ENCODE data around the gene ARHGEF10L.

Gene ARHGEF10L

DNA sequence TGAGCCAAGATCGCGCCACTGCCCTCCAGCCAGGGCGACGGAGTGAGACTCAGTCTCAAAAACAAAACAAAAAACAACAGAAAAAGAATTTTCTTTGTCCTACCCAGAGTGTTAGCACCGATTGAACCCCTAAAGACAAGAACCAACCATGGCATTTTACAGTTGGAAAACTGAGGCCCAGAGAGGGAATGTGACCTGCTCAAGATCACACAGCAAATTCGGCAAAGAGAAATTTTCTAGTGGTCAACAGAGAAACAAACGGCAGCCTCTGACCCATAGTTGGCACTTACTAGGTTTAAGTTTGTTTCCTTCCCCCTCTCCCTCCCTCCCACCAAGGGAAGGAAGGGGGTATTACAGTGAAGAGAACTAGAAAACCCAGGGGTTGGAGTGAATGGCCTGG, 195.1 kb downstream of the ARHGEF10L start:
- TF ChIP-seq, protein P1, sequence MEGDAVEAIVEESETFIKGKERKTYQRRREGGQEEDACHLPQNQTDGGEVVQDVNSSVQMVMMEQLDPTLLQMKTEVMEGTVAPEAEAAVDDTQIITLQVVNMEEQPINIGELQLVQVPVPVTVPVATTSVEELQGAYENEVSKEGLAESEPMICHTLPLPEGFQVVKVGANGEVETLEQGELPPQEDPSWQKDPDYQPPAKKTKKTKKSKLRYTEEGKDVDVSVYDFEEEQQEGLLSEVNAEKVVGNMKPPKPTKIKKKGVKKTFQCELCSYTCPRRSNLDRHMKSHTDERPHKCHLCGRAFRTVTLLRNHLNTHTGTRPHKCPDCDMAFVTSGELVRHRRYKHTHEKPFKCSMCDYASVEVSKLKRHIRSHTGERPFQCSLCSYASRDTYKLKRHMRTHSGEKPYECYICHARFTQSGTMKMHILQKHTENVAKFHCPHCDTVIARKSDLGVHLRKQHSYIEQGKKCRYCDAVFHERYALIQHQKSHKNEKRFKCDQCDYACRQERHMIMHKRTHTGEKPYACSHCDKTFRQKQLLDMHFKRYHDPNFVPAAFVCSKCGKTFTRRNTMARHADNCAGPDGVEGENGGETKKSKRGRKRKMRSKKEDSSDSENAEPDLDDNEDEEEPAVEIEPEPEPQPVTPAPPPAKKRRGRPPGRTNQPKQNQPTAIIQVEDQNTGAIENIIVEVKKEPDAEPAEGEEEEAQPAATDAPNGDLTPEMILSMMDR (conservative IDR thresholded peaks at IDR 0.05; ENCODE audit: low read depth, low read length) = no peak
- no peak for DNase-seq (ENCODE audit: low read depth)
- H3K4me3 ChIP-seq (ENCODE audit: low read depth, low read length) = no peak overlapping the region

- TF ChIP-seq, protein P1 (conservative IDR thresholded peaks at IDR 0.05; ENCODE audit: low read depth, low read length) = no peak
- no peak overlapping the region for H3K4me3 ChIP-seq (ENCODE audit: low read depth, low read length)
- DNase-seq (ENCODE audit: low read depth) = no peak
Measured at GRCh38 chr1:17735348-17735747, 195.8 kb downstream of the ARHGEF10L start.

DNA sequence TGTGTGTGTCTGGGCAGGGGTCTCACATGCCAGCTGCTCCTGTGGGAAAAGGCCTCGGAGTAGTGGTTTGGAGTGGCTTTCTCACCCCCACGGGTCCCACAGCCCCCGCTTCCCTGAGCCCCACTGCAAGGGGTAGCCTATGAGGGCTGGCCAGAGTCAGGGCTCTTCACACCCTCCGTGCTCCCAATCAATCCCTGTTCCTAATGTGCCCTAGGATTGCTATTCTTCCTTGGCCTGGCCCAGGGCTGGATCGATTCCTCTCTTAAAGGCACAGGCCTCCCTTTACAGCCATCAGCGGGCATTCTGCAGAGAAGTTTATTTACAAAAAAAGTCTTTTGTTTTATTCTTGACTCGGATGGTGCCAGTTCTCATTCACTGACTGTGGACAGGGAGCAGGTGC, 196.3 kb downstream of the ARHGEF10L start:
- DNase-seq (ENCODE audit: low read depth) = no peak
- TF ChIP-seq, protein P1 (conservative IDR thresholded peaks at IDR 0.05; ENCODE audit: low read depth, low read length) = no peak
- no peak overlapping the region for H3K4me3 ChIP-seq (ENCODE audit: low read depth, low read length)

DNA sequence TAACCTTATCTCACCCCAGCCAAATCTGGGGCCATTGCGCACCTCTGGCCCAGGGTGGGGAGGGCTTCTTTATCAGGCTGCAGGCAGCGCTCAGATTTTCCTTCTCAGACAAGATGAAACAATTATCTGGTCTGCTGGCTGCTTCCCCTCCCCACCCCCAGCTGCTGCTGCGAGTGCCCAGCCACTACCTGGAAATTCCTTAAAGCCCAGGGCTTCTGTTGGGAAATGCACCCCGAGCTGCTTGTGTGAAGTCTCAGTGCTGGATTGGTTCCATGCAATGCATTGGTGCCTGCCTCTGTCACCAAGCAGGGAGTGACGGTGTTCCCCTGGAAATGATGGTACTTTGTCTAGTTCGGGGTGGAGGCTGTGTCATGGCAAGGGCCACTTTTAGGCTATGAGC, 197.1 kb downstream of the ARHGEF10L start:
- no peak for DNase-seq (ENCODE audit: low read depth)
- no peak overlapping the region for H3K4me3 ChIP-seq (ENCODE audit: low read depth, low read length)
- TF ChIP-seq, protein P1 (conservative IDR thresholded peaks at IDR 0.05; ENCODE audit: low read depth, low read length) = no peak

DNA sequence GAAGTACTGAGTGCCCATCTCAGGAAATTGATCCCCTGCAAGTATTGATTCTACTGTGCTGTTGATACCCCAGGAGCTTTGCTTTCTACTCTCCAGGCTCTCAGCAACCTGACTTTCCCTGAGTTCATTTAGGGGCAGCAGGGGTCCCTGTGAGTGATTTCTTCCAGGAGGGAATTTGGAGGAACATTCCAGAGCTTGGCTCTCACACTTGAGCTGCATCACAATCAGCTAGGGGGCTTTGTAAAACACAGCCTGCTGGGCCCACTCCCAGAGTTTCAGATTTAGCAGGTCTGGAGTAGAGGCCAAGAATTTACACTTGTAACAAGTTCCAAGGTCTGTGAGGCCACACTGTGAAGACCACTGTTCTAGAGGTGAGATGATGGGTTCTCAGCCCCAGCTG, 199.6 kb downstream of the ARHGEF10L start:
- DNase-seq (ENCODE audit: low read depth) = no peak
- TF ChIP-seq, protein P1 (conservative IDR thresholded peaks at IDR 0.05; ENCODE audit: low read depth, low read length) = no peak
- no peak overlapping the region for H3K4me3 ChIP-seq (ENCODE audit: low read depth, low read length)

DNA sequence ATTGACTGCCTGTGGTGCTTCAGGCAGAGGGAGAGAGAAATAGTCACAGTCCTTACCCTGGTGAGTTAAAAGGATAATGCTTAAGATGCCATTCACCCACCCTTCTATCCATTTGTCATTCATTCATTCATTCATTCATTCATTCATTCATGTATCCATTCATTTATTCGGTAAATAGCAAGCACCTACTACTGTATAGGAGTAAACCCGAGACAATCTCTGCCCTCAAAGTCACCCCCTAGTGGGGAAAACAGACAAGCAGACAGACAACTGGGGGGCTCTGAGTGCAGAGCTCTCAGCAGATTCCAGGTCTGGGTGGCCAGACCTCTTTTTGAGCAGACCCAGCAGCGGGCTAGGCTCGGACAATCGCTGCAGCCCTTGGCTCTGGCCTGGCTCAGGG, 201.6 kb downstream of the ARHGEF10L start:
- TF ChIP-seq, protein P1 (conservative IDR thresholded peaks at IDR 0.05; ENCODE audit: low read depth, low read length) = no peak
- no peak for DNase-seq (ENCODE audit: low read depth)
- H3K4me3 ChIP-seq (ENCODE audit: low read depth, low read length) = no peak overlapping the region

DNA sequence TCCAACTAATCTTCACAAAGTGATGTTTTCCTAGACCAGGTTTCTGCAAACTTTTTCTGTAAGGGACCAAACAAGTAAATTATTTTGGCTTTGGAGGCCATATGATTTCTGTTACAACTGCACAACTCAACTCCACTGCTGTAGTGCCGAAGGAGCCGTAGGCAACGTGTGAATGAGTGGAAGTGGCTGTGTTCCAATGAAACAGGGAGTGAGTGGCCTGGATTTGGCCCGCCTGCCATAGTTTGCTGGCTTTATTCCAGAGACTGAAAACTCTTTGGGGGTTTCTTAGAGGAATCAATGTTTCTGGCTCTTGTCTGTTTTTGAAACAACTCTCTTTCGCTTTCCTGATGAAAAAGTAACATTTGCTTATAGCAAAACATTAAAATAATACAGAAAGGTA, 203.1 kb downstream of the ARHGEF10L start:
- peak; percentile 27 for DNase-seq (ENCODE audit: low read depth)
- TF ChIP-seq, protein P1 (conservative IDR thresholded peaks at IDR 0.05; ENCODE audit: low read depth, low read length) = no peak
- H3K4me3 ChIP-seq (ENCODE audit: low read depth, low read length) = no peak overlapping the region

Data from choroid plexus epithelial cell (primary cell).